Measurements from ENCODE around the gene DPH1.

DNA sequence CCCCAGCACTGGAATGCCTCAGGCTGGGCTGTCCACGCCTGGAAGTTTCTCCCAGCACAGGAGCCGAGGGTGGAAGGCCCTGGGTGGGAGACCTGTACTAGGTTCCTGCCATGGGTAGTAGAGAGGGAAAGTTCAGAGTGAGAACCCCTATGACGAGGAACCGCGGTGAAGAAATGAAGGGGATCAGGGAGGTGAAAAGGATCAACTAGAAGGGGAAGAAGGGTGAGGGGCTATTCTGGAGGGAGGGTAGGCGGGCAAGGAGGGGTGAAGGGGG, 30.4 kb downstream of the DPH1 start:
- TF ChIP-seq POLR2A (IDR thresholded peaks at IDR 0.05), result no peak
- TF ChIP-seq, protein P1, sequence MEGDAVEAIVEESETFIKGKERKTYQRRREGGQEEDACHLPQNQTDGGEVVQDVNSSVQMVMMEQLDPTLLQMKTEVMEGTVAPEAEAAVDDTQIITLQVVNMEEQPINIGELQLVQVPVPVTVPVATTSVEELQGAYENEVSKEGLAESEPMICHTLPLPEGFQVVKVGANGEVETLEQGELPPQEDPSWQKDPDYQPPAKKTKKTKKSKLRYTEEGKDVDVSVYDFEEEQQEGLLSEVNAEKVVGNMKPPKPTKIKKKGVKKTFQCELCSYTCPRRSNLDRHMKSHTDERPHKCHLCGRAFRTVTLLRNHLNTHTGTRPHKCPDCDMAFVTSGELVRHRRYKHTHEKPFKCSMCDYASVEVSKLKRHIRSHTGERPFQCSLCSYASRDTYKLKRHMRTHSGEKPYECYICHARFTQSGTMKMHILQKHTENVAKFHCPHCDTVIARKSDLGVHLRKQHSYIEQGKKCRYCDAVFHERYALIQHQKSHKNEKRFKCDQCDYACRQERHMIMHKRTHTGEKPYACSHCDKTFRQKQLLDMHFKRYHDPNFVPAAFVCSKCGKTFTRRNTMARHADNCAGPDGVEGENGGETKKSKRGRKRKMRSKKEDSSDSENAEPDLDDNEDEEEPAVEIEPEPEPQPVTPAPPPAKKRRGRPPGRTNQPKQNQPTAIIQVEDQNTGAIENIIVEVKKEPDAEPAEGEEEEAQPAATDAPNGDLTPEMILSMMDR (IDR thresholded peaks at IDR 0.05), result no peak
